ENCODE results near the gene ABCC2. TPM values are rescaled to one million over a fixed set of nuclear protein-coding genes. Genes with fewer than 3 reads are reported as not detected.

The ABCC2 gene
- total and polyA plus RNA-seq, 2 donors (not counting 1 experiment from before 2014, with no cell fraction given), result 0.17 to 0.66 TPM

GRCh38 chr10:99779335-99779734 lies 3.1 kb upstream of the ABCC2 start:
- no peaks in the 10 kb centered on the region for H3K36me3 ChIP-seq (ENCODE audit: control insufficient read depth, insufficient read depth, low read length)
- no peaks in the 10 kb centered on the region for H3K9me3 ChIP-seq (ENCODE audit: control insufficient read depth, insufficient read depth, low read depth, low read length)
- peak overlapping the region; percentile 38 for H3K9ac ChIP-seq (ENCODE audit: insufficient read depth, low read length)
- H3K27ac ChIP-seq (ENCODE audit: insufficient read depth, low read length), result peak overlapping the region; percentile 93
- peak; percentile 76 for DNase-seq (ENCODE audit: low read depth in 2 of 2)
- peak overlapping the region; percentile 96 for H3K4me2 ChIP-seq (ENCODE audit: extremely low read depth, insufficient read depth, low read length)
- no peaks in the 10 kb centered on the region for H3K79me2 ChIP-seq (ENCODE audit: control insufficient read depth, insufficient read depth, low read length)
- TF ChIP-seq CTCF (conservative IDR thresholded peaks at IDR 0.05 in 1 of 2, IDR thresholded peaks at IDR 0.05 in 1 of 2; ENCODE audit: low read depth in 1 of 2, low read length in 2 of 2) (no peak), EZH2 (IDR thresholded peaks at IDR 0.05; ENCODE audit: low read length, missing control alignments) (no peak)
- H3K4me1 ChIP-seq (ENCODE audit: control insufficient read depth, extremely low read depth, insufficient read depth, low read length), result peaks cover 24% of the 10 kb centered on the region
- H3K4me3 ChIP-seq (replicated peaks in 1 of 4; ENCODE audit: control extremely low read depth in 1 of 4, insufficient read depth in 1 of 4, low read depth in 3 of 4, low read length in 4 of 4), result peak overlapping the region in 1 of 4 experiments; percentile 22
- H3K27me3 ChIP-seq (ENCODE audit: control insufficient read depth, insufficient read depth, low read length), result no peaks in the 10 kb centered on the region
- peak overlapping the region; percentile 47 for H2AFZ ChIP-seq (ENCODE audit: low read length)
- no peaks in the 10 kb centered on the region for H4K20me1 ChIP-seq (ENCODE audit: control insufficient read depth, extremely low read depth, insufficient read depth, low read length)

- Histone ChIP-seq H3K36me3 (ENCODE audit: control insufficient read depth, insufficient read depth, low read length) (no peaks in the 10 kb centered on the region), H3K4me3 (replicated peaks in 1 of 4; ENCODE audit: control extremely low read depth in 1 of 4, insufficient read depth in 1 of 4, low read depth in 3 of 4, low read length in 4 of 4) (no peak overlapping the region), H3K4me1 (ENCODE audit: control insufficient read depth, extremely low read depth, insufficient read depth, low read length) (peaks cover 22% of the 10 kb centered on the region), H3K79me2 (ENCODE audit: control insufficient read depth, insufficient read depth, low read length) (no peaks in the 10 kb centered on the region), H3K4me2 (ENCODE audit: extremely low read depth, insufficient read depth, low read length) (no peak overlapping the region), H4K20me1 (ENCODE audit: control insufficient read depth, extremely low read depth, insufficient read depth, low read length) (no peaks in the 10 kb centered on the region), H3K27ac (ENCODE audit: insufficient read depth, low read length) (no peak overlapping the region), H2AFZ (ENCODE audit: low read length) (no peak overlapping the region), H3K9me3 (ENCODE audit: control insufficient read depth, insufficient read depth, low read depth, low read length) (no peaks in the 10 kb centered on the region), H3K27me3 (ENCODE audit: control insufficient read depth, insufficient read depth, low read length) (no peaks in the 10 kb centered on the region), H3K9ac (ENCODE audit: insufficient read depth, low read length) (no peak overlapping the region)
- no peak for TF ChIP-seq EZH2 (IDR thresholded peaks at IDR 0.05; ENCODE audit: low read length, missing control alignments)
- no peak for TF ChIP-seq CTCF (conservative IDR thresholded peaks at IDR 0.05 in 1 of 2, IDR thresholded peaks at IDR 0.05 in 1 of 2; ENCODE audit: low read depth in 1 of 2, low read length in 2 of 2)
- no peak for DNase-seq (ENCODE audit: low read depth in 2 of 2)
These were observed 558 bp upstream of the ABCC2 start for GRCh38 chr10:99781734-99782429.

GRCh38 chr10:99784016-99784726 lies 1.7 kb downstream of the ABCC2 start:
- H4K20me1 ChIP-seq (ENCODE audit: control insufficient read depth, extremely low read depth, insufficient read depth, low read length), result no peaks in the 10 kb centered on the region
- H3K4me3 ChIP-seq (replicated peaks in 1 of 4; ENCODE audit: control extremely low read depth in 1 of 4, insufficient read depth in 1 of 4, low read depth in 3 of 4, low read length in 4 of 4), result no peak overlapping the region
- H3K4me1 ChIP-seq (ENCODE audit: control insufficient read depth, extremely low read depth, insufficient read depth, low read length), result peaks cover 19% of the 10 kb centered on the region
- no peak overlapping the region for H3K9ac ChIP-seq (ENCODE audit: insufficient read depth, low read length)
- H3K36me3 ChIP-seq (ENCODE audit: control insufficient read depth, insufficient read depth, low read length), result no peaks in the 10 kb centered on the region
- no peaks in the 10 kb centered on the region for H3K9me3 ChIP-seq (ENCODE audit: control insufficient read depth, insufficient read depth, low read depth, low read length)
- H3K27ac ChIP-seq (ENCODE audit: insufficient read depth, low read length), result peak overlapping the region; percentile 58
- H2AFZ ChIP-seq (ENCODE audit: low read length), result no peak overlapping the region
- TF ChIP-seq EZH2 (IDR thresholded peaks at IDR 0.05; ENCODE audit: low read length, missing control alignments) (no peak), CTCF (conservative IDR thresholded peaks at IDR 0.05 in 1 of 2, IDR thresholded peaks at IDR 0.05 in 1 of 2; ENCODE audit: low read depth in 1 of 2, low read length in 2 of 2) (no peak)
- H3K27me3 ChIP-seq (ENCODE audit: control insufficient read depth, insufficient read depth, low read length), result no peaks in the 10 kb centered on the region
- DNase-seq (ENCODE audit: low read depth in 2 of 2), result peak; percentile 86 to 90
- no peaks in the 10 kb centered on the region for H3K79me2 ChIP-seq (ENCODE audit: control insufficient read depth, insufficient read depth, low read length)
- peak overlapping the region; percentile 11 for H3K4me2 ChIP-seq (ENCODE audit: extremely low read depth, insufficient read depth, low read length)
